Stimulated activated CD4-positive, alpha-beta T cell treated with anti-CD3 and anti-CD28 coated beads, Interleukin-1b, Interleukin-23, amount 100 ng/mL, for 24 hours (primary cell): Measurements from ENCODE around the gene KLRC3.
"Not testable (repeated sequence)": the region's sequence is repeated elsewhere in the genome, so short reads cannot be mapped to it uniquely, and the experiment has no call there.

Source experiments
- DNase-seq, 4 experiments: peaks; one replicate each; pipeline ENCODE4 v3.0.0-alpha.2; 2020; ENCODE audit warnings: low read depth in 4 of 4, low spot score in 1 of 4

The KLRC3 gene

DNA sequence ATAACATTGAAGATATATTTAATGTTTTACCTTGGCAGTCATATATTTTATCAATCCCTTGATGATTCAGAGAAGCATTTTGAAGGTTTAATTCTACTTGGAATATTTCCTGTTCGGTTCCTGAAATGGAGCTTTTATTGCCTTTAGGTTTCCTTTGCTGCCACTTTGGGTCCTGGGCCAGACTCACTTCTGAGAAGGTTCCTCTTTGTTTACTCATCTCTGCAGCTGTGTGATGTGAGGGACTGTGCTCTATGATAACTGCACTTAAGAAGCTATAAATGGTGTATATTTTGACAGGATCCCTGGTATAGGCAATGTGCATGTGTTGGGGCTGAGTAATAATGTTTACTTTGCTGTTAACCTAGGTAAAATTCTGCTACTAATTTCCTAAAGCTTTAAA lies at the start of gene KLRC3:
Gene KLRC3 (minus strand): TSS at position 262 of the 400 bp plus-strand sequence. CDS start 45 bp downstream, at position 217.
- not testable (repeated sequence) for DNase-seq

DNA sequence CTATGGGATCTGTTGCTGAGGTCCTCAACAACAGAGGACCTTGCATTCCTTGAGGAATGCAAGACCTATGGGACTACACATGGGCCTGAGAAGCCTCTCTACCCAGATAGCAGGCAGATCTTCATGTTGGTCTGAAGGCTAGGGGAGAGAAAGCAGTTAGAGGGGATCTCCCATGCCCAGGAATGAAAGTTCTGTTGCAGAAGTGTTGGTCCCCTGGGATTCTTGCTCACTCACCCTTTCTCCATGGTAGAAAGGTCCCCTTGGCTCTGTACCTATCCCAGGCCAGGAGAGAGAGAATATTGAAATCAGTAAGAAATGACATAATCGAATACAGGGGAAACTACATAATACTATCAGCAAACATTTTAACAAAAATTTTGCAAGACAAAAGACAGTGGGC lies 49.3 kb upstream of the KLRC3 start:
- DNase-seq, result no peak

DNA sequence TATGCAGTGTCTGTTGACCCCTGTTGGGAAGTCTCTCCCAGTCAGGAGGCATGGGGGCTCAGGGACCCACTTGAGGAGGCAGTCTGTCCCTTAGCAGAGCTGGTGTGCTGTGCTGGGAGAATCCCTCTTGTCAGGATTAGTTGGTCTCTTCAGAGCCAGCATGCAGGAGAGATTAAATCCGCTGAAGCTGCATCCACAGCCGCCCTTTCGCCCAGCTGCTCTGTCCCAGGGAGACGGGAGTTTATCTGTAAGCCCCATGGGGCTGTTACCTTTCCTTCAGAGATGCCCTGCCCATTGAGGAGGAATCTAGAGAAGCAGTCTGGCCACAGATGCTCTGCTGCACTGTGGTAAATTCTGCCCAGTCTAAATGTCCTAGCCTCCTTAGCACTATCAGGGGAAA lies 45.9 kb upstream of the KLRC3 start:
- no peak for DNase-seq

DNA sequence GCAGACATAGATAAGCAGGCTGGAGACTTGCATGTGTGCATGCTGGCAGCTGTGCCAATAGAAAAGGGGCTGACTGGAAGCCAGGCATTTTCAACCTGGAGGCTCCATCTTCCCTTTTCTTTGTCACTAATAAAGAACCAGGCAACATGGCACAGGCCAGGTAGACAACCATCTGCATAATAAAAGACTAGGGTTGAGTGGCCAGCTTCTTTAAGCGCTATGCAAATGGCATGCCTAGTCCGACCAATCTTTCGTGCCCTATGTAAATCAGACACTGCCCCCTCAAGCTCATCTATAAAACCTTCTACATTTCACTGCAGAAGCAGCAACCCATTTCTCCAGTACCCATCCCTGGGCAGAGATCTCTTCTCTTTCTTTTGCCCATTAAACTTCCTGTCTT lies 37.4 kb upstream of the KLRC3 start:
- no peak for DNase-seq

DNA sequence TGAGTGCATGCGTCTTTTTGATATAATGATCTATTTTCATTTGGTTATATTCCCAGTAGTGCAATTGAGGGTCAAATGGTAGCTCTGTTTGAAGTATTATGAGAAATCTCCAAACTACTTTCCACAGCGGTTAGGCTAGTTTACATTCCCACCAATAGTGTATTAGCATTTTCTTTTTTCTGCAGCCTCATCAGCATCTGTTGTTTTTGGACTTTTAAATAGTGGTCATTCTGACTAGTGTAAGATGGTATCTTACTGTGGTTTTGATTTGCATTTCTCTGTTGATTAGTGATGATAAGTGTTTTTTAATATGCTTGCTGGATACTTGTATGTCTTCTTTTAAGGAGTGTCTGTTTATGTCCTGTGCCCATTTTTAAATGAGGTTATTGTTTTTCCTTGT lies 36.5 kb upstream of the KLRC3 start:
- DNase-seq, result no peak

DNA sequence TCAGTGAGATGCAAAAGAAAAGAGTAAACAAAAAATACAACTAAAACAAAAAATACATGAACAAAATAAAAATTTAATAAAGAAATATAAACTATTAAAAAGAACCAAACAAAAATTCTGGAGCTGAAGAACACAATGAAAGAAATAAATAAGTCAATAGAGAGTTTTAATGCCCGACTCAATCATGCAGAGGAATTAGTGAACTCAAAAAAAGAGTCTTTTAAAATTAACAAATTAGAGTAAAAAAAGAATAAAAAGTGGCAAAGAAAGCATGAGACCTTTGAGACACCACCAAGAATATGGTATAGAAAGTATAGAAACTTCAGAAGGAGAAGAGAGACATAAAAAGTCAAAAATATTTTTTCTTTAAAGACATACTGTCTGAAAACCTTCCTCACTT lies 35.4 kb upstream of the KLRC3 start:
- no peak for DNase-seq

DNA sequence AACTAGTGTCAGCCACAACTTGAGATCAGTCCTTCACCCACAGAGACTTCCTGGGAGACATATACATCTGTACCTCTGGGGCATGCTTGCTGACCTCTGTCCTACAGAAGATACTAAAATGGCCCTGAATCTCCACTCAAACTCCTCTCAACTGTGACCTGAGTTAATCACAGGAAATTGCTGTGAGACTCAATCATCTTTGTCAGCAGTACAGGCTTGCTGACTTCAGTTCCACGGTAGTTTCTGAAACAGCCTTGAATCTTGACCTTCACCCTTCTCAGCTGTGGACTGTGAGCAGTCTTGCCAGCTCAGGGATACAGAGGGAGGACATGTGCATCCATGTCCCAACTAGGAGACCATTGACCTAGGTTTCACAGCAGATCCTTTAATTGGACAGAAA lies 34.1 kb upstream of the KLRC3 start:
- no peak for DNase-seq

DNA sequence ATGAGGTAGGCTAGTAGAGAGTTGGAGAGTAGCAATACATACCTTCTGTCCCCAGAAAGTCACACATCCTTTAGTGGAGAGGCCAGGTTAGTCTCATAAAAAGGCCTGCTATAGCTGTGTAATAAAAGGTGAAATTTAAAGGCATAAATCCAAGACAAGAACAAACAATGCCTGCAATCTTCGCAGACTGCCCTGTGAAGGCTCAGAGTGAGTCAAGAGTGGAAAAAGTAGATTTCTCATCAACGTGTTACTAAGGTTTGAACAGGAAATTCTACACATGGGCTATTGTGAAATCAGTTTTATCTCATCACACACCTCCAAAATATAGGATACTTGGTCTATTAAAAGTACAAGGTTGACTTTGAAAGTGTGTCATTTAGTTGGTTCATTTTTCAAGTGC lies 32.8 kb upstream of the KLRC3 start, which contains the start of gene KLRC1:
Gene KLRC1 (minus strand): TSS at position 222 of the 400 bp plus-strand sequence. CDS start 2,221 bp downstream, outside the sequence.
- no peak for DNase-seq

DNA sequence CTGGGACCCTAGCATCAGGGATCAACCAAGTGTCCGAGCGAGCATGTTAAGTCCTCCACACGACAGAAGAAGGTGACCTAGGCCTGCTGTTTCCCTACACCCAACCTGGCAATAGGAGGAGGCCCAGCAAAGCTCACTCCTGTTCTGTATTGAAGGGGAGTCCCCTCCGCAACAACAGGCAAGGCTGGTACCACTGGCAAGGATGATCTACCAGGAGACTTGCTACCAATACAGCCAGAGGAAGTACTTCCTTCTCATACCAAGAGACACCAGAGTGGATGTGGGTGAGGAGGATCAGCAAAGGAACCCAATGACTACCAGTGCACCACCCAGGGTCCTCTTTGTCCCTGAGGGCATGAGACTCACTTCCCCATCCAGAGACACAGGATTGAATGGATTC lies 27.8 kb upstream of the KLRC3 start:
- no peak for DNase-seq

DNA sequence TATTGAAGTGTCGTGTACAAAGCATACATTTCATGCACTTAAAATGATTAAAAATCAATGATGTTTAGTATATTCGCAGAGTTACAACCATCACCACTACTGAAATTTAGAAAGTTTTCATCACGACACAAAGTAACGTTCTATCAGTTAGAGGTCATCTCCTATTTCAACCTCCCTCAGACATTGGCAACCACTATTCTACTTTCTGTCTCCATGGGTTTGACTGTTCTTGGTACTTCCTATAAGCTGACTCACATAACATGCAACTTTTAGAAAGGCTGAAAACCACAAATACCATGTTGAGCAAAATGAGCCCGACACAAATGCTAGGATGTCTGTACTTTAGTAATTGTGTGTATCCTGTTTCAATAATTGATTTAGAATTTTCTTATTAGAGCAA lies 25.7 kb upstream of the KLRC3 start:
- not testable (repeated sequence) for DNase-seq

DNA sequence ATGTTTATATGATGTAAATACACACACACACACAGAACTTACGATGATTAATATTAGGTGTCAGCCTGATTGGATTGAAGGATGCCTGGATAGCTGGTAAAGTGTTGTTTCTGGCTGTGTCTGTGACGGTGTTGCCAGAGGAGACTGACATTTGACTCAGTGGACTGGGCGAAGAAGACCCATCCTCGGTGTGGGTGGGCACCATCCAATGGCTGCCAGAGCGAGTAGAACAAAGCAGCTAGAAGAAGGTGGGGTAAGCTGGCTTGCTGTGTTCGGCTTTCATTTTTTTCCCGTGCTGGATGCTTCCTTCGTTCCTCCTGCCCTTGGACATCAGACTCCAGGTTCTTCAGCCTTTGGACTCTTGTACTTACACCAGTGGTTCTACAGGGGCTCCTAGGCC lies 20.7 kb upstream of the KLRC3 start:
- DNase-seq, result not testable (repeated sequence)

DNA sequence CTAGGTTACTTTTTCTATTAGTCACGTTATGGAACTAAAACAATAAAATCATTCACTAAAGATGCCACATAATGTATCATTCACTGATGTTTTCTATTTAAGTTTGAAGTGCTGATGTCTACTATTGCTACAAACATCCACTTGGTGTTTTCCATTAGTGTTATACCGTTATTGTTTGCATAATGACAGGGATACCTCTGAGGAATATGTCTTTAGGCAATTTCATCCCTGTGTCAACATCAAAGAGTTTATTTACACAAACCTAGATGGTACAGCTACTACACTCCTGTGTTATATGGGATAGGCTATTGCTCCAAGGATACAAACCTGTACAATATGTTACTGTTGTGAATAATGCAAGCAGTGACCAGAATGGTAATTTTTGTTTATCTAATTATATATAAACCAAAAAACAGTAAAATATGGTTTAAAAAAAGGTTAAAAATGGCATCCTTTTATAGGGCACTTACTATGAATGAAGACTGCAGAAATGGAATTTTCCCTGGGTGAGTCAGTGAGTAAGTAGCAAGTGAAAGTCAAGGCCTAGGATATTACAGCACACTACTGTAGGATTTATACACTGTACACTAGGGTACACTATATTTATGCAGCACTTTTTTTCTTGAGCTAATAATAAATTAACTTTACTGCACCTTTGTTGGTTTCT lies 19.3 kb upstream of the KLRC3 start:
- DNase-seq, result not testable (repeated sequence)

DNA sequence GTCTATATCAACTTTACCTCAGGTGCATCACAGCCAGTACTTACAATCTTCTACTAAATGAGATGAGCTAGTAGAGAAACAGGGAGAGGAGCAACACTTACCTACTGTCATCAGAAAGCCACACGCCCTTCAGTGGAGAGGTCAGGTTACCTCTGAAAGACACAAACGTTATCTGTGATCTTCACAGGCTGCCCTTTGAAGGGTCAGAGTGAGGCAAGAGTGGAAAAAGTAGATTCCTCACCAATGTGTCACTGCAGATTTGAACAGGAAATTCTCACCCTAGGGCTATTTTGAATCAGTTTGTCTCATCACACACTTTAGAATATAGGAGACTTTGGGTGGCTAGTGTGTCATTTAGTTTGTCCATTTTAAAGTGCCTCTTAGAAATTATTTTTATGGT lies 17.2 kb upstream of the KLRC3 start:
- DNase-seq, result not testable (repeated sequence)

DNA sequence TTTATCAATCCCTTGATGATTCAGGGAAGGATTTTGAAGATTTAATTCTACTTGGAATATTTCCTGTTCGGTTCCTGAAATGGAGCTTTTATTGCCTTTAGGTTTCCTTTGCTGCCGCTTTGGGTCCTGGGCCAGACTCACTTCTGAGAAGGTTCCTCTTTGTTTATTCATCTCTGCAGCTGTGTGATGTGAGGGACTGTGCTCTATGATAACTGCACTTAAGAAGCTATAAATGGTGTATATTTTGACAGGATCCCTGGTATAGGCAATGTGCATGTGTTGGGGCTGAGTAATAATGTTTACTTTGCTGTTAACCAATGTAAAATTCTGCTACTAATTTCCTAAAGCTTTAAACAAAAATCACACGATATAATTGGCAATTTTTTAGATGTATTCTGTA lies 15.4 kb upstream of the KLRC3 start, which contains the start of gene KLRC2:
Gene KLRC2 (minus strand): TSS at position 195 of the 400 bp plus-strand sequence. CDS start 24 bp downstream, at position 171.
- not testable (repeated sequence) for DNase-seq

DNA sequence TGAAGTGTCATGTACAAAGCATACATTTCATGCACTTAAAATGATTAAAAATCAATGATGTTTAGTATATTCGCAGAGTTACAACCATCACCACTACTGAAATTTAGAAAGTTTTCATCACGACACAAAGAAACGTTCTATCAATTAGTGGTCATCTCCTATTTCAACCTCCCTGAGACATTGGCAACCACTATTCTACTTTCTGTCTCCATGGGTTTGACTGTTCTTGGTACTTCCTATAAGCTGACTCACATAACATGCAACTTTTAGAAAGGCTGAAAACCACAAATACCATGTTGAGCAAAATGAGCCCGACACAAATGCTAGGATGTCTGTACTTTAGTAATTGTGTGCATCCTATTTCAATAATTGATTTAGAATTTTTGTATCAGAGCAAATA lies 10.2 kb upstream of the KLRC3 start:
- not testable (repeated sequence) for DNase-seq

DNA sequence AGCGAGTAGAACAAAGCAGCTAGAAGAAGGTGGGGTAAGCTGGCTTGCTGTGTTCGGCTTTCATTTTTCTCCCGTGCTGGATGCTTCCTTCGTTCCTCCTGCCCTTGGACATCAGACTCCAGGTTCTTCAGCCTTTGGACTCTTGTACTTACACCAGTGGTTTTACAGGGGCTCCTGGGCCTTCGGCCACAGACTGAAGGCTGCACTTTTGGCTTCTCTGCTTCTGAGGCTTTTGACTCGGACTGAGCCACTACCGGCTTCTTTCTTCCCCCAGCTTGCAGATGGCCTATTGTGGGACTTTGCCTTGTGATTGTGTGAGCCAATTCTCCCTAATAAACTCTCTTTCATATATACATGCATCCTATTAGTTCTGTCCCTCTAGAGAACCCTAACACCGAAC lies 5.5 kb upstream of the KLRC3 start:
- DNase-seq, result not testable (repeated sequence)

DNA sequence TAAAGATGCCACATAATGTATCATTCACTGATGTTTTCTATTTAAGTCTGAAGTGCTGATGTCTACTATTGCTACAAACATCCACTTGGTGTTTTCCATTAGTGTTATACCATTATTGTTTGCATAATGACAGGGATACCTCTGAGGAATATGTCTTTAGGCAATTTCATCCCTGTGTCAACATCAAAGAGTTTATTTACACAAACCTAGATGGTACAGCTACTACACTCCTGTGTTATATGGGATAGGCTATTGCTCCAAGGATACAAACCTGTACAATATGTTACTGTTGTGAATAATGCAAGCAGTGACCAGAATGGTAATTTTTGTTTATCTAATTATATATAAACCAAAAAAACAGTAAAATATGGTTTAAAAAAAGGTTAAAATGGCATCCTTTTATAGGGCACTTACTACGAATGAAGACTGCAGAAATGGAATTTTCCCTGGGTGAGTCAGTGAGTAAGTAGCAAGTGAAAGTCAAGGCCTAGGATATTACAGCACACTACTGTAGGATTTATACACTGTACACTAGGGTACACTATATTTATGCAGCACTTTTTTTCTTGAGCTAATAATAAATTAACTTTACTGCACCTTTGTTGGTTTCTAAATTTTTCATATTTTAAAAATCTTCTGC lies 4.0 kb upstream of the KLRC3 start:
- DNase-seq, result not testable (repeated sequence)

DNA sequence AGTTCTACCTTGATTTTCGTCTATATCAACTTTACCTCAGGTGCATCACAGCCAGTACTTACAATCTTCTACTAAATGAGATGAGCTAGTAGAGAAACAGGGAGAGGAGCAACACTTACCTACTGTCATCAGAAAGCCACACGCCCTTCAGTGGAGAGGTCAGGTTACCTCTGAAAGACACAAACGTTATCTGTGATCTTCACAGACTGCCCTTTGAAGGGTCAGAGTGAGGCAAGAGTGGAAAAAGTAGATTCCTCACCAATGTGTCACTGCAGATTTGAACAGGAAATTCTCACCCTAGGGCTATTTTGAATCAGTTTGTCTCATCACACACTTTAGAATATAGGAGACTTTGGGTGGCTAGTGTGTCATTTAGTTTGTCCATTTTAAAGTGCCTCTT lies 1.8 kb upstream of the KLRC3 start:
- not testable (repeated sequence) for DNase-seq

DNA sequence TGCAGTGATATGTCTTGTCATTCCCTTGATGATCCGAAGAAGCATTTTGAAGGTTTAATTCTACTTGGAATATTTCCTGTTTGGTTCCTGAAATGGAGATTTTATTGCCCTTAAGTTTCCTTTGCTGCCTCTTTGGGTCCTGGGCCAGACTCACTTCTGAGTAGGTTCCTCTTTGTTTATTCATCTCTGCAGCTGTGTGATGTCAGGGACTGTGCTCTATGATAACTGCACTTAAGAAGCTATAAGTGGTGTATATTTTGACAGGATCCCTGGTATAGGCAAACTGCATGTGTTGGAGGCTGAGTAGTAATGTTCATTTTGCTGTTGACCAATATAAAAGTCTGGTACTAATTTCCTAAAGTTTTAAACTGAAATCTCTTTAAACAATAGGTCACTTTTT lies 11.0 kb downstream of the KLRC3 start, which contains the start of gene KLRC4:
Gene KLRC4 (minus strand): TSS at position 366 of the 400 bp plus-strand sequence. CDS start 182 bp downstream, at position 184.
- DNase-seq, result no peak

DNA sequence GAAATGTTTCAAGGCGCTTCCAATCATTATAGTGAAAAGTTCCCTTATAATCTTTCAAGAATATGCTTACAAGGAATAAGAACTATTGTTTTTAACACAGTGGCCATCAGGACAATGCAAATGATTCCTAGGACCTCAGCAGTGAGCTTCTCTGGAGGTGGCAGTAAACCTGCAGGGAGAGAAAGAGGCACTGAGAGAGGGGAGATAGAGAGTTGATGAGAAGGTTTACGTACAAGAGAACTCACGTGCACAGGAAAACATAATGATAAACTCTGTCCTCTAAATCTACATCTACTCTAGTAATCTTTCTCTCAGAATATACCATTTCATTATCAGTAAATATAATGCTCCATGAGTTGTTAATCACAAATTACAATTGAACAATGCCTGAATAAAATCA lies 11.6 kb downstream of the KLRC3 start:
- DNase-seq, result no peak

DNA sequence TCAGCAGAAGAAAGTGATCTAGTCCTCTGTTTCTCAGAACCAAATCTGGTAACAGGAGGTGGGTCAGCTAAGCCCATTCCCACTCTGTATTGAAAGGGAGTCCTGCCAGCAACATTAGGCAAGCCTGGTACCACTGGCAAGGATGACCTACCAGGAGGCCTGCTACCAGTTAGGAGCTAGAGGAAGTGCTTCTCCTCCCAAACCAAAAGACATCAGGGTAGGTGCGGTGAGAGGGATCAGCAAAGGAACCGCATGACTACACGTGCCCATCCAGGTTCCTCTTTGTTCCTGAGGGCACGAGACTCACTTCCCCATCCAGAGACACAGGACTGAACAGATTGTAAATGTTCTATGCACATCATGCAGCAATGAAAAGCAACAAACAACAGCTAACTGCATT lies 13.7 kb downstream of the KLRC3 start:
- no peak for DNase-seq

DNA sequence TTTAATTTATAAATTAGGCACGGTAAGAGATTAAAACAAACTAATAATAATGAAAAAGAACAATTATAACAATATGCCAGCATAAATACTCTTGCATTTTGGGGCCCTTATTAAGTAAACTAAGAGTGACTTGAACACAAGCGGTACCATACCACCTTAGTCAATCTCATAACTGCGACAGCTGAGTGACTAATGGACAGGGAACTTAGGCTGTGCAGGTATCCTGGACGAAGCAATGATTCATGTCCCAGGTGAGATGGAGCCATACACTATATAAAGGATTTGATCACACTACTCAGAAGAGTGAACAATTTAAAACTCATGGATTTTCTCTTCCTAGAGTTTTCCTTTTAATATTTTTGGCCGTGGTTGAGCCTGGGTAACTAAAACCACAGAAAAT lies 15.1 kb downstream of the KLRC3 start:
- DNase-seq, result no peak

DNA sequence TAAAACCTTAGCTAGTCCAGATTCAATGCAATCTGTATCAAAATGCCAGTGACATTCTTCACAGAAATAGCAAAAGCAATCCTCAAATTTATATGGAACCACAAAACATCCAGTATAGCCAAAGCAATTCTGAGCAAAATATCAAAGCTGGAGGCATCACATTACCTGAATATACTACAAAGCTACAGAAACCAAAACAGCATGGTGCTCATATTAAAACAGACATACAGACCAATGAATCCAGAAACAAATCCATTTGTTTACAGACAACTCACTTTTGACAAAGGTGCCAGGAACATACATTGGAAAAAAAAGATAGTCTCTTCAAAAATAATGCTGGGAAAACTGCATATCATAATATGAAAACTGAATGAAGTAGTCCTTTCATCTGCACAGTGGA lies 15.6 kb downstream of the KLRC3 start:
- DNase-seq, result no peak
